Measurements from ENCODE around the gene RPS13. TPM values are rescaled to one million over a fixed set of nuclear protein-coding genes. Genes with fewer than 3 reads are reported as not detected.
"Not testable (repeated sequence)": the region's sequence is repeated elsewhere in the genome, so short reads cannot be mapped to it uniquely, and the experiment has no call there.

Gene RPS13
- 869 and 1,110 TPM in 2 replicates for total RNA-seq

DNA sequence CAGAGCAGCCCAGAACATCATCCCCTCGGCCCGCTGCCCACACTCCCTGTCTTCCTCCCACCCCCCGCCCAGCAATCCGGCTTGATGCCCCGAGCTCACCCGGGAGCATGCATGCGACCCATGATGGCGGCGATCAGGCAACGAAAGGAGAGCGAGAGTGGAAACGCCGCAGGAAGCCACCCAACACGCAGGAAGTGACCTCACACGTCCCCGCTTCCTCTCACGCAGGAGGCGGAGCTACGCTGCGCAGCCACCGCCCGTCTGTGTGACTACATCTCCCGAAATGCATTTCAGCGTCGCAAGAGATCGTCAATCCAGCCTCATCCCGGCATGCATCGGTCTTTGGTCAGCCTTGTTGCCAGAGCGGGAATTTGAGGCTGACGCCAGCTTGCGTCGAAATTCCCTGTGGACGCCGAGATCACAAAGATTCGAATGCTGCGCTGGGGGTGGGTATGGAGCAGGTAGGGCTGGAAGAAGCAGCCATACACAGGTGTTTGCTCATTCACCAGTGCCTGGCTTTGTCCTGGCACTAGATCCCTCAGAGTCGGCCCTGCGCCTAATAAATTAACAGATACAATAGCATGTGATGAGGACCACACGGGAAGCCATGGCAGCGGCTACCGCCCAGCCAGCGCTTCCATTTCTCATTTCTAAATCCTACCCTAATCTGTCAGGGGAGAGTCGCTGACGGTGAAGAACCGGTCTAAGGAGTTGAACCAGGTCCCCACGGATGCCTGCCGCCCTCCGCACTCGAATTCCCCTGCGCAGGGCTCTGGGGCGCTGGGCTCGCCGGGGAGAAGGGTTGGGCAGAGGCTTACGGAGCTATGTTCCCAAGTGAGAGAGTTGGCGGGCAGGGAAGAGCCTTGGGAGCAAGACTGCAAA is at the start of gene RPS13:
Gene RPS13 (minus strand): TSS at position 148 of the 882 bp plus-strand sequence. CDS start 26 bp downstream, at position 122.
- peak; percentile 99 for DNase-seq (ENCODE audit: low read depth in 2 of 2)

DNA sequence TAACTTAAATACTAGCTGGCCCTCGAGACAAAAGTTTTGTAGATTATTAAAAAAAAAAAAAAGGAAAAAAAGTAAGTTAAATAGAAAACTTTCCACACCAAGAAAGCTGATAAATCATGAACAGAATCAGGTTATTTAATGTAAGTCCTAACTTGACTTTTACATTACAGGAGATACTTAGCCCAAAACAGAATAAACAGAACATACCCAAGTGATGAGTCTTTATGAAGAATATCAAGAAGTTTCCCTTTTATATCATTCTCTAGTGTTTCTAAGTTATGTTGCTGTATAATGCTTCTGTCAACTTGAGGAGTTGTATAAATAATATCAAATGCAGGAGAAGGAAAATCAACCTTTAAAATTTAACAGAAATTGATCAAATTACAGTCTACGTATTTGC is 44.5 kb upstream of the RPS13 start:
- no peak for DNase-seq (ENCODE audit: low read depth in 2 of 2)

DNA sequence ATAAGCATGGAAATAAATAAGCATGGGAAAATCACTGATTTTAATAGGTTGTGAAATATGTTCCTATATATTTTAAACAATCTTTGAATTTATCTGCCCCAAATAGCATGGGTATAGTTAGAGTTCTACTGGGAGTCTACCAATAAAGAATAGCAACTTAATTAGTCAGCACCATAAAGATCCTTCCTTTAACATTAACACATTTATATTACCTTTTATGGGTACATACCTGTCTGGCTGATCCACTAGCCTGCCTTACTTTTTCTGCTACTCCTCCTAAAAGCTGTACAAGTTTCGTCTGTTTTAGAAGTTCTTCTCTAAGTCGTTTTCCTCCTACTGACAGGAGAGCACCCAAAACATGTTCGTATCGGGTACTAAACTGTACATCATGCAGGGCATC is 39.8 kb upstream of the RPS13 start:
- DNase-seq (ENCODE audit: low read depth in 2 of 2), result no peak

DNA sequence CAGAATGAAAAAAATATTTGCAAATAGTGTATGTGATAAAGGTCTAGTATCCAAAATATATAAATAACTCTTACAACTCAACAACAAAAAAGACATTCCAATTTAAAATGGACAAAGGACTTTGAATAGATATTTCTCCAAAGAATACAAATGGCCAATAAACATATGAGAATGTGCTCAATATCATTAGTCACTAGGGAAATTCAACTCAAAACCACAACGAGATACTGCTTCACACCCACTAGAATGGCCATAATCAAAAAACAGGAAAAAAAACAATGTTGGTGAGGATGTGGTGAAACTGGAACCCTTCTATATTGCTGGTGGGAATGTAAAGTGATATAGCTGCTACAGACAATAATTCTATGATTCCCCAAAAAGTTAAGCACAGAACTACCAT is 38.6 kb upstream of the RPS13 start:
- DNase-seq (ENCODE audit: low read depth in 2 of 2), result no peak

DNA sequence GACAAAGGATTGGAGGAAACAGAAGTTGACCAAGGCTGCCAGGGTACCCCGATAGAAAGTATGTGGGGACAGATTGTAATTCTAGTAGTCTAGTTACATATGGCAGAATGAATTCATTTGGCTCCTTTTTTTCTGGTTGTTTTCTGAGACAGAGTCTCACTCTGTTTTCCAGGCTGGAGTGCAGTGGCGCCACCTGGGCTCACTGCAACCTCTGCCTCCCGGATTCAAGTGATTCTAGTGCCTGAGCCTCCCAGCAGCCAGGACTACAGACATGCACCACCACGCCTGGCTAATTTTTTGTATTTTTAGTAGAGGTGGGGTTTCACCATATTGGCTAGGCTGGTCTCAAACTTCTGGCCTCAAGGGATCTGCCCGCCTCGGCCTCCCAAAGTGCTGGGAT is 30.3 kb upstream of the RPS13 start:
- not testable (repeated sequence) for DNase-seq (ENCODE audit: low read depth in 2 of 2)

DNA sequence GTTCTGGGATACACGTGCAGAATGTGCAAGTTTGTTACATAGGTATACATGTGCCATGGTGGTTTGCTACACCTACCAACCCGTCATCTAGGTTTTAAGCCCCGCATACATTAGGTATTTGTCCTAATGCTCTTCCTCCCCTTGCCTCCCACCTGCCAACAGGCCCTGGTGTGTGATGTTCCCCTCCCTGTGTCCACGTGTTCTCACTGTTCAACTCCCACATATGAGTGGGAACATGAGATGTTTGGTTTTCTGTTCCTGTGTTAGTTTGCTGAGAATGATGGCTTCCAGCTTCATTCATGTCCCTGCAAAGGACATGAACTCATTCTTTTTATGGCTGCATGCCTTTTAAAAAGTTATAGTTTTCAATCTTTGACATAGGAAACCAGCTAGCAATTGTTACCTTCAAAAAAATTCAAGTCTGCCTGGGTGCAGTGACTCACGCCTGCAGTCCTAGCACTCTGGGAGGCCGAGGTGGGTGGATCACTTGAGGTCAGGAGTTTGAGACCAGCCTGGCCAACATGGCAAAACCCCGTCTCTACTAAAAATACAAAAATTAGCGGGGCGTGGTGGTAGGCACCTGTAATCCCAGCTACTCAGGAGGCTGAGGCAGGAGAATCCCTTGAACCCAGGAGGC is 28.1 kb upstream of the RPS13 start:
- DNase-seq (ENCODE audit: low read depth in 2 of 2), result not testable (repeated sequence)

DNA sequence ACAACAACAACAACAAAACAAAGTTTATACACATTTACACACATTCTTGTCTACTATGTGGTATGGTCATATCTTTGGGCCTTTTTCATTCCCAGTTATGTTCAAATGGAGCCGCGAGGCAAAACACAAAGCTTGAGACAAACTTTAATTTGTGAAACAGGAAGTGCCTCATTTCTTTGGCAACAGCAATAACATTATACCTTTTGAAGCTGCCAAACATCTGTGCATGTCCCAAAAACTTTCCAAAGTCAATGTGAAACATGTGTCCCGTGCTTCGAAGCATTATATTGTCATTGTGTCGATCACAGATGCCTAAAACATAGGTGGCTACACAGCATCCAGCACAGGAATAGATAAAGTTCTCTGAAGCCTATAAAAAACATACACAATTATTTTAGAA is 25.0 kb upstream of the RPS13 start:
- peak in 1 of 2 donors; percentile 22 for DNase-seq (ENCODE audit: low read depth in 2 of 2)

DNA sequence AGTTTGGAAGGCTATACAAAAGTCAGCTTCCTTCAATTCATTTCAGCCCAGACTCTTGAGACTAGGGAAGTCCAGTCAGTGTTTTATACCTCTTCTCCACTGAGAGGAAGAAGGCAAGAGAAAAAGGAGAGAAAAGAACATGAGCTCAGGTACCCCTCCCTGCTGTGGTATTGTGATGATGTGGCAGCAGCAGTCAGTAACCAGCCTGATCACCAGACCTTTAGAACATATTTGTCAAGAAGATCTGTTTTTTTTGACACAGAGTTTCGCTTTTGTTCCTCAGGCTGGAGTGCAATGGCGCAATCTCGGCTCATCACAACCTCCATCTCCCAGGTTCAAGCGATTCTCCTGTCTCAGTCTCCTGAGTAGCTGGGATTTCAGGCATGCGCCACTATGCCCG is 21.2 kb upstream of the RPS13 start:
- DNase-seq (ENCODE audit: low read depth in 2 of 2), result no peak

DNA sequence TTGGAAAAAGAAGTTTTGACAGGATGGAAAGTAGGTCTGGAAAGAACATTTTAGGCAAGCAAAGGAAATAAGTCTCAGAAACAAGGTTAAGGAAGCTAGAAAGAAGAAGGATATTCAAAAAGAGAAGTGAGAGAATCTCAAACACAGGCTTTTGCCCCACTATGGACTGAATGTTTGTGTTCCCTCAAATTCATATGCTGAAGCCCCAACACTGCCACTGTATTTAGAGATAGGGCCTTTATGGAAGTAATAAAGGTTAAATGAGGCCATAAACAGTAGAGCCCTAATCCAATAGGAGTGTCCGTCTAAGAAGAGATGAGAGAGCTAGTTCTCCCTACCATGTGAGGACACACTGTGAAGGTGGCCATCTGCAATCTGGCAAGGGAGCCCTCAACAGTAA is 20.6 kb upstream of the RPS13 start:
- no peak for DNase-seq (ENCODE audit: low read depth in 2 of 2)

DNA sequence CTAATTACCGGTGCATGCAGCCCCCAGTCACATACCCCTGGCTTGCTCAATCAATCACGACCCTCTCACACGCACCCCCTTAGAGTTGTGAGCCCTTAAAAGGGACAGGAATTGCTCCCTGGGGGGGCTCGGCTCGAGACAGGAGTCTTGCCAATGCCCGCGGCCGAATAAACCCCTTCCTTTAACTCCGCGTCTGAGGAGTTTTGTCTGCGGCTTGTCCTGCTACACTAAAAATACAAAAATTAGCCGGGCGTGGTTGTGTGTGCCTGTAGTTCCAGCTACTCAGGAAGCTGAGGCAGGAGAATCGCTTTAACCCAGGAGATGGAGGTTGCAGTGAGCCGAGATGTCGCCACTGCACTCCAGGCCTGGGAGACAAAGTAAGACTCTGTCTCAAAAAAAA is 8.5 kb upstream of the RPS13 start:
- not testable (repeated sequence) for DNase-seq (ENCODE audit: low read depth in 2 of 2)

DNA sequence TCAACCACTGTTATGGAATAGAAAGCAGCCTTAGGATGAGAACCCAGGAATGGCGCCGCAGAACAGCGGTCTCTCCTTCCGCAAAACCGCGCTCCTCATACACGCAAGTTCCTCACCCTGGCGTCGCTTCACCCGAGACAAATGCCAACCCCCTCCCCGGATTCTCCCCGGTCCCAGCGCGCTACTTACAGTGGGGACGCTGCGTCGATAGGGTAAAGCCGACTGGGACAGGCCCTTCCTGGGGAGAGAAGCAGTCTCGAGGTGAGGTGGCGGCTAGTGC is 287 bp downstream of the RPS13 start:
- DNase-seq (ENCODE audit: low read depth in 2 of 2), result peak in 1 of 2 donors; percentile 17

DNA sequence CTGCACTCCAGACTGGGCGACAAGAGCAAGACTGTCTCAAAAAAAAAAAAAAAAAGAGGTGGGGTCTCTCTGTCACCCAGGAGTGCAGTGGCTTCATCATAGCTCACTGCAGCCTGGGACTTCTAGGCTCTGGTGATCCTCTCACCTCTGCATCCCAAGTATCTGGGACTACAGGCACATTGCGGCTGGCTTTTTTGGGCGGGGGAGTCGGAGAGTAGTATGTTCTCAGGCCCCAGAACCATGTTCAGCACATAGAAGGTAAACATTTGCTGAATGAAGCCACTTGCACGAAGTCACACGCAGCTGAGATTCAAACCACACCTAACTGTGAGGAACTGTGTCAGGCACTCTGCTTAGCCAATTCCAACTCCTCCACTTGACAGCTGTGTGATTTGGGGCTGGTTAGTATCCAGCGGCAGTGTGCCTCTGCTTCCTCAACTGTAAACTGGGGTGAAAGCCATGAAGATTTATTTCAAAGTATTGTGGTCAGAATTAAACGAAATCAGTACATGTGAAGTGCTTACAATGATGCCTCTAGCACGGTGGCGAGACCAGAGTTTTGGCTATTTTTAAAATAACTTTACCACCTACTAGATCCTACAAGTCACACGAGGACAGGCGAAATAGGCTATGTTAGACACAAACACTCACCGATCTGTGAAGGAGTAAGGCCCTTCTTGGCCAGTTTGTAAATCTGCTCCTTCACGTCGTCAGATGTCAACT is 789 bp downstream of the RPS13 start:
- no peak for DNase-seq (ENCODE audit: low read depth in 2 of 2)

DNA sequence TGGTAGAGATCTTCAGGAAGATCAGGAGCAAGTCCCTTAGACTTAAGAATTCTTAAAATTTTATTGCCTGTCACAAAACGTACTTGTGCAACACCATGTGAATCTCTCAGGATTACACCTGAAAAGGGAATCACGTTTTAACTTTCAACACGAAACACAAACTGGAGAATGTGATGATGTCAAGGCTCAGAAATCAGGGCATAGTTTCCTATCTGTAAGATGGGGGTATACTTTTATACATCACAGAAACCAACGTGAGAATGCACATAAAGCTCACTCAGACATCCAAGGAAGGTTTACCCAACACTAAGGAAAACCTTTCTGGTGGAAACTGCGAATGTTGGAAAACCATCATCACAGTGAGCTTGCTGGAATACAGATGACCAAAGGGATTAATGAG is 2.0 kb downstream of the RPS13 start:
- DNase-seq (ENCODE audit: low read depth in 2 of 2), result no peak

DNA sequence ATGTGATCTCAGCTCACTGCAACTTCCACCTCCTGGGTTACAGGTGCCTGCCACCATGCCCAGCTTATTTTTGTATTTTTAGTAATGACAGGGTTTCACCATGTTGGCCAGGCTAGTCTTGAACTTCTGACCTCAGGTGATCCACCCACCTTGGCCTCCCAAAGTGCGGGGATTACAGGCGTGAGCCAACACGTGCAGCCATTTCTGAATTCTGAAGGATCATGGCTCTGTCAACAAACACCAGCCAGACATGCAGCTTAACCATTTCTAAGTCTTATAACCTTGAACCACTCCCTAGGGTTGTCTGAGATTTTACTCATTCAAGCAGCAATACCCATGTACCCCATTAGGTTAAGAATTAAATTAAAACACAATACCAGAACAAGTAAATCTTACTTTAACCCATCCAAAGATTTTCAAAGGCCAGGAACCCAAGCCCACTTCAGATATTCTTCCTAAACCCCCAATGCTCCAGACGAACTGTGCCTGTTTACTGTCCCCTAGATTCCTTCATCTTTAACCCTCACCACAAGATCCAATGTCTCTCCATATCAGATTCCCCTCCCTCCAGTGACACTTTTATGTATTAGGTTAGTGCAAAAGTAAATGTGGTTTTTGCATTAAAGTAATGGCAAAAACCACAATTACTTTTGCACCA is 4.0 kb downstream of the RPS13 start:
- DNase-seq (ENCODE audit: low read depth in 2 of 2), result no peak

DNA sequence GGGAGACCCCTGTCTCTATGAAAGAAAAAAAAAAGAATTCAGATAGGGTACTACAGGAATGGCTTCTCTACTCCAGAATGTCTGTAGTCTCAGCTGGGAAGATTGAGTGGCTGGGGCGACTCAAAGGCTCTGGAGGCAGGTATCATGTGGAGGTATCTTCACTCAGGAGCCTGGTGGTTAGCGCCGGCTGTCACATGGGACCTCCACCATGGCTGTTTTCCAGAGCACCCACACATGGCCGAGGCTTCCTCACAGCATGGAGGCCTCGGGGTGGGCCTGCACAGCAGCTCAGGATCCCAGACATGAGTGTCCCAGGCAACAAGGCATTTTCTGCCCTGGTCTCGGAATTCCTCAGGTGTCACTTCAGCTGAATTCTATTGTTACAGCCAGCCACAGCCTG is 10.1 kb downstream of the RPS13 start:
- no peak for DNase-seq (ENCODE audit: low read depth in 2 of 2)

DNA sequence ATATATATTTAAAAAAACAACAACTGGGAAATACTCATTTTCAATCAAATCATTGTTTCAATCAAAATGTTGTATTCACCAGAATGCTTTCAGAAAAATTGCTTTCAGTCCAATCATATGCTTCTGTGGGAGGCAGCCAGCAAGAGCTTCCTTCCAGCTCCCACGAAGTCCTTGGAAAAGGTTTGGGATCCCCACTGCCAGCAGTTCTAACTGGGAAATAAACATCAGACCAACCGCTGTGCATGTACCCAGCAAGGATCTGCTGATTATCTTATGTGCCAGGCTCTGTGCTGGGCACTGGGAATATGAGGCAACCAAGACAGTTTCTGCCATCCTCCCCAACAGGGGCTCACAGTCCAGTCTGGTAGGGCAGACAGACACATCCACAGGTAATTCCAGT is 10.8 kb downstream of the RPS13 start:
- no peak for DNase-seq (ENCODE audit: low read depth in 2 of 2)

DNA sequence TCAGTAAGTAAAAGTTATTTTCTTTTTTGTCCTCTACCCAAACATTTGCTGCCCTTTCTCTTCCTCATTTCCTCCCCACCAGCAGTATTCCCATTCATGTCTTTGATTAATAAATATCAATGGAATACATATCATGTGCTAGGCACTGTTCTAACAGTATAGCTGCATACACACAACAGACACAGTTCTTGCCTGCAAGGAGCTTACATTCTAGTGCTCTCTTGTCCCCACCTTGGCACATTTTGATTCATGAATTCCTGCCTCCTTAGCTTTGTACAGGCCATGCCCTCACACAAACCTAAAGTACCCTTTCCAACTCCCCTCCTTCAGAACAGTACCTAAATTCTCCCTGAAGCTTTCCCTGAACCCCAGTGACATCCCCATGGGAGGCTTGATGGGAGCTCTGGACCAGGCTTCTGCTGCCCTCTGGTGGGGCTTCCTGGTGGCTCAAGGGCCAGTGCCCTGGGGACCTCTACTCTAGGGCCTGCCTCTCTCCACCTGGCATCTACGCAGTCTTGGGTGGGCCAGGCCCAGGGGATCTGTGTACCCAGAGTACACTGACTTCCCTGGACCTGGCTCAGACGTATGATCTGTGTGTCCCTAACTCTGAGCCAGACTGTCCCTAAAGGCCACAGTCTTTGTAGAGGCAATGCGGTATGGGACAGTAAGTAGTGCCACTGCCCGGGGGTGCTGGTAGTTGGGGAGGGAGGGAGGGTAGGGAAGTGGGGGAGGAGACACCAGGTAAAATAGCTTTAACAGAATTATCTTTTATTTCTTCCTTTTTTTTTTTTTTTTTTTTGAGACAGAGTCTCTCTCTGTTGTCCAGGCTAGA is 14.1 kb downstream of the RPS13 start:
- DNase-seq (ENCODE audit: low read depth in 2 of 2), result peak; percentile 26 to 53

DNA sequence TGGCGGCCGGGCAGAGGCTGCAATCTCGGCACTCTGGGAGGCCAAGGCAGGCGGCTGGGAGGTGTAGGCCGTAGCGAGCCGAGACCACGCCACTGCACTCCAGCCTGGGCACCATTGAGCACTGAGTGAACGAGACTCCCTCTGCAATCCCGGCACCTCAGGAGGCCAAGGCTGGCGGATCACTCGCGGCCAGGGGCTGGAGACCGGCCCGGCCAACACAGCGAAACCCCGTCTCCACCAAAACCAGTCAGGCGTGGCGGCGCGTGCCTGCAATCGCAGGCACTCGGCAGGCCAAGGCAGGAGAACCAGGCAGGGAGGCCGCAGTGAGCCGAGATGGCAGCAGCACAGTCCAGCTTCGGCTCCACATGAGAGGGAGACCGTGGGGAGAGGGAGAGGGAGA is 26.3 kb downstream of the RPS13 start:
- not testable (repeated sequence) for DNase-seq (ENCODE audit: low read depth in 2 of 2)

DNA sequence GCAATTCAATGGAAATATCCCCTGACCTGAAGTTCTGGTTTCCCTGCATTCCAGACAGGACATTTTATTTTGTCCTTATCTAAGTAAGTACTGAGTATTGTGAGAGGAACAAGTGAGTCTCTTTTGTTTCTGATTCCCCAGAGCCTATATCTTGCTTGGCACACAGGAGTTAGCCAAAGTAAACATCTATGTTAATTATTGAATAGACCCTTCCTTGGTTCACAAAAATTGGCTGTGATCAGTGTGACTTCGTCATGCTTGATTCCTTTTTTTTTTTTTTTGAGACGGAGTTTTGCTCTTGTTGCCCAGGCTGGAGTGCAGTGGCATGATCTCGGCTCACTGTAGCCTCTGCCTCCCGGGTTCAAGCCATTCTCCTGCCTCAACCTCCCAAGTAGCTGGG is 29.0 kb downstream of the RPS13 start:
- not testable (repeated sequence) for DNase-seq (ENCODE audit: low read depth in 2 of 2)

DNA sequence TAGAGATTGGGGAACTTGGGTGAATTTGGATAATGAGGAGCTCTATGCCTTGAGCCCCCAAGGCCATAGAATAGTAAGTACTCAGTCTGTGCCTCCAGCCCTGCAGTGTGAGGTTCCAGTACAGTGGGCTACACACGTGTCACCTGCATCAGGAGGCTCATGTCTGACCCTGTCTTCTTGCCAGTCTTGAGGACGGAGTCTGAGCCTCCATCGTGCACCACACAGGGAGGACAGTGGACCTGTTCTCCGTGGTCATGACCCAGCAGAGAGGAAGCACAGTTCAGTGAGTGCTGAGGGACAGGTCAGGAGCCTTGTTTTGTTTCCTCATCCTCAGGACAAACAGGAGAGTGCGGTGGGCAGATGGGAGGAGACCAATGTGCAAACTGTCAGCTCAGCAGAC is 30.8 kb downstream of the RPS13 start:
- DNase-seq (ENCODE audit: low read depth in 2 of 2), result no peak
